Measurements from ENCODE around the gene STIM2. TPM values are rescaled to one million over a fixed set of nuclear protein-coding genes. Genes with fewer than 3 reads are reported as not detected.

Gene STIM2
- total RNA-seq, 1 experiment from 2014 or later, result 15.5 TPM

DNA sequence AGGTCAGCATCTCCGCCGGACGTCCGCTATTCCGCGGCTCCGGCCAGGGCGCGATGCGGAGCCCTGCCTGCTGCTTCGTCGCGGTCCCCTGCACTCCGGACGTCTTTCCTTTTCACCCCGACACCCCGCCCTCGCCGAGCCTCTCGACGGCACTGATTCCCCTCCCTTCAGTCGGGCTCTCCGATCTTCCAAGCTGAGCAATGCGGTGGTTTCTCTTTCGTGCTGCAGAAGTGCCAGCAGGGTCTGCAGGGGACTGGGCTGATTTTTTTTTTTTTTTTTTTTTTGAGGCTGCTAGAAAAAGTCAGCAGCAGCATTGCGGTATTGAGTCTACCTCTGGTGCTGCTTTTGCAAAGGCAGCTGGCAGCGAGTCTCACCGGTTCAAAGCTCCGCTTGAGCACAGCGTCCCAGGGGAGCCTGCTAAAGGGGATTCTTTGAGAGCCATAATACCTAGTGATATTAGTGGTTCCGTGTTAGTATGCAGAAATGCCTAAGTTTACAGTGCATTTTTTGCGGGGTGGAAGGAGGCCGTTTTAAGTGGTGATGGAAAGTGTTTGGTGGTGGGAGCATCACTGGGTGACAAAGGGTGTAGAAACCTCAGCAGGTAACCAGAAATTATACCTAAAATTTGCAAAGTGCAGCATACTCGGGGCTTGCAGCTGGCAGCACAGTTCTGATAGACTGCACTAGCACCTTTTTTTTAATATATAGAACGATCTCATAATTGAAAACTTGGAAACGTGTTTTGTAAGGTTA is 969 bp downstream of the STIM2 start:
- Histone ChIP-seq H3K9ac (ENCODE audit: low read length) (peak overlapping the region; percentile 83; the same call in 1 of the 2 replicates), H3K4me1 (ENCODE audit: insufficient read depth, low read length) (peaks cover 17% of the 10 kb centered on the region), H3K4me3 (ENCODE audit: low read length) (peak overlapping the region; percentile 80), H2AFZ (ENCODE audit: low read length) (peak overlapping the region; percentile 62), H4K20me1 (ENCODE audit: low read length) (0 out of 2 replicates have a peak, but pooled peaks cover 6% of the 10 kb centered on the region), H3K27me3 (ENCODE audit: low read length) (no peaks in the 10 kb centered on the region), H3K36me3 (ENCODE audit: low read depth, low read length) (no peaks in the 10 kb centered on the region), H3K9me2 (replicated peaks; ENCODE audit: low read length) (no peaks in the 10 kb centered on the region), H3K4me2 (ENCODE audit: low read length) (peak overlapping the region; percentile 81), H3K9me3 (ENCODE audit: low read length) (no peaks in the 10 kb centered on the region), H3F3A (ENCODE audit: low read length, unreplicated experiment) (no peaks in the 10 kb centered on the region), H3K79me2 (ENCODE audit: low read length) (peaks cover 70% of the 10 kb centered on the region), H3K27ac (ENCODE audit: low read length) (no peak overlapping the region; the same call in 1 of the 2 replicates)
- TF ChIP-seq, protein P1, sequence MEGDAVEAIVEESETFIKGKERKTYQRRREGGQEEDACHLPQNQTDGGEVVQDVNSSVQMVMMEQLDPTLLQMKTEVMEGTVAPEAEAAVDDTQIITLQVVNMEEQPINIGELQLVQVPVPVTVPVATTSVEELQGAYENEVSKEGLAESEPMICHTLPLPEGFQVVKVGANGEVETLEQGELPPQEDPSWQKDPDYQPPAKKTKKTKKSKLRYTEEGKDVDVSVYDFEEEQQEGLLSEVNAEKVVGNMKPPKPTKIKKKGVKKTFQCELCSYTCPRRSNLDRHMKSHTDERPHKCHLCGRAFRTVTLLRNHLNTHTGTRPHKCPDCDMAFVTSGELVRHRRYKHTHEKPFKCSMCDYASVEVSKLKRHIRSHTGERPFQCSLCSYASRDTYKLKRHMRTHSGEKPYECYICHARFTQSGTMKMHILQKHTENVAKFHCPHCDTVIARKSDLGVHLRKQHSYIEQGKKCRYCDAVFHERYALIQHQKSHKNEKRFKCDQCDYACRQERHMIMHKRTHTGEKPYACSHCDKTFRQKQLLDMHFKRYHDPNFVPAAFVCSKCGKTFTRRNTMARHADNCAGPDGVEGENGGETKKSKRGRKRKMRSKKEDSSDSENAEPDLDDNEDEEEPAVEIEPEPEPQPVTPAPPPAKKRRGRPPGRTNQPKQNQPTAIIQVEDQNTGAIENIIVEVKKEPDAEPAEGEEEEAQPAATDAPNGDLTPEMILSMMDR (conservative IDR thresholded peaks at IDR 0.05; ENCODE audit: low read depth, low read length), result no peak
- TF ChIP-seq EZH2 (IDR thresholded peaks at IDR 0.05; ENCODE audit: low read length, unreplicated experiment), result no peak
- TF ChIP-seq EZH2phosphoT487 (IDR thresholded peaks at IDR 0.05; ENCODE audit: borderline replicate concordance, low read length), result no peak
- CTCF ChIA-PET, result interaction anchor here (0.5 to 0.6 kb wide), 2 partner anchors 118 to 773 kb away, joined by 4 to 12 read pairs; no protein-coding TSS in a partner anchor
- BruUV-seq (replicated peaks), result no TSS peak
- peak; percentile 4; the same call in 1 of the 2 replicates for ATAC-seq
- DNase-seq, result peak; percentile 37
- intact Hi-C loops (cut with micrococcal nuclease), result loop anchor here (2.0 to 10.0 kb wide), 2 partner anchors 137 to 149 kb away; no protein-coding TSS in a partner anchor
- POLR2A ChIA-PET (ENCODE audit: unreplicated experiment), result interaction anchor here (0.5 kb wide), 1 partner anchor 143 kb away, joined by 4 read pairs; no protein-coding TSS in a partner anchor

DNA sequence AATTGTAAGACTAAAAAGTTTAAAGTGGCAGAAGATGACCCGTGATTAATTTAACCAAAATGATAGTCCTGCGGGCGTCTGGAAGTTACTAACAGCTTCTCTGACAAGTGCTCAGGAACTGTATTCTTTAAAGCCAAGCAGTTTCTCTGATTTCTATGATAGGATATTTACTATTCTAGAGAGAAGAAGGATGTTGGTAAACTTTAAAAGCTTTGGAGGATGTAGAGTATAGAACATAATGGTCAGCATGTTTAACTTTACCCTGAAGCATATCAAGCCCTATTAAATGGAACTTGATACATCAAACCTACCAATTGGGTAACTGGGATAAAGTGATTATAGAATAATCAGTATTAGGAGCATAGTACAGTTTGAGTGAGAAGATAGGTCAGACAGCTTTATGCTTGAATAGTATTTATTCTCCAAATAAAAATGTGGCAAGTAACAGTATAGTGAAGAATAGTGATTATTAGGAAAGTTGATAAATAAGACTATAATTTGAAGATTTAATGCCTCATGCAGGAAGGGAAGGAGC is 1.8 kb downstream of the STIM2 start:
- 0 out of 2 replicates have a peak, but pooled peaks cover 6% of the 10 kb centered on the region for H4K20me1 ChIP-seq (ENCODE audit: low read length)
- peaks cover 77% of the 10 kb centered on the region for H3K79me2 ChIP-seq (ENCODE audit: low read length)
- H3K4me3 ChIP-seq (ENCODE audit: low read length), result peak overlapping the region; percentile 80
- BruUV-seq (replicated peaks), result TSS peak; percentile 19
- ATAC-seq, result no peak
- no peak overlapping the region for H2AFZ ChIP-seq (ENCODE audit: low read length)
- H3K4me2 ChIP-seq (ENCODE audit: low read length), result peak overlapping the region; percentile 81
- H3F3A ChIP-seq (ENCODE audit: low read length, unreplicated experiment), result no peaks in the 10 kb centered on the region
- POLR2A ChIA-PET (ENCODE audit: unreplicated experiment), result no interaction called here
- TF ChIP-seq, protein P1 (conservative IDR thresholded peaks at IDR 0.05; ENCODE audit: low read depth, low read length), result no peak
- TF ChIP-seq EZH2phosphoT487 (IDR thresholded peaks at IDR 0.05; ENCODE audit: borderline replicate concordance, low read length), result no peak
- no peak for TF ChIP-seq EZH2 (IDR thresholded peaks at IDR 0.05; ENCODE audit: low read length, unreplicated experiment)
- H3K9me2 ChIP-seq (replicated peaks; ENCODE audit: low read length), result no peaks in the 10 kb centered on the region
- intact Hi-C loops (cut with micrococcal nuclease), result loop anchor here (10.0 kb wide), 1 partner anchor 138 kb away; no protein-coding TSS in a partner anchor
- peaks cover 17% of the 10 kb centered on the region for H3K4me1 ChIP-seq (ENCODE audit: insufficient read depth, low read length)
- DNase-seq, result no peak
- no peaks in the 10 kb centered on the region for H3K9me3 ChIP-seq (ENCODE audit: low read length)
- CTCF ChIA-PET, result interaction anchor here (0.5 kb wide), 1 partner anchor 119 kb away, joined by 4 read pairs; no protein-coding TSS in a partner anchor
- H3K27me3 ChIP-seq (ENCODE audit: low read length), result no peaks in the 10 kb centered on the region
- peak overlapping the region; percentile 83; the same call in 1 of the 2 replicates for H3K9ac ChIP-seq (ENCODE audit: low read length)
- no peaks in the 10 kb centered on the region for H3K36me3 ChIP-seq (ENCODE audit: low read depth, low read length)
- no peak overlapping the region for H3K27ac ChIP-seq (ENCODE audit: low read length)

All from PC-3 (cell line).